Right ventricle myocardium superior (tissue), 1 donor: ENCODE data around the gene RHOBTB3. TPM values are rescaled to one million over a fixed set of nuclear protein-coding genes. Genes with fewer than 3 reads are reported as not detected.
A peak's percentile ranks its signal among the peaks of the same experiment; 100 is the strongest.
"Not testable (repeated sequence)": the region's sequence is repeated elsewhere in the genome, so short reads cannot be mapped to it uniquely, and the experiment has no call there.

Experiments used
- ATAC-seq: fragments of 200-7000 bp; cut with Tn5 transposase; one replicate; pipeline ENCODE4 v1.9.1; 2020; ENCODE audit warnings: mild to moderate bottlenecking; ENCODE audit not compliant: poor library complexity
- DNase-seq: peaks from one replicate; pipeline ENCODE4 v3.0.0-alpha.2; 2020
- intact Hi-C: fragments of 100-400 bp; cut with DNase I; formaldehyde crosslinking; loops from one replicate; pipeline ENCODE4 v1.11.2; 2022
- long read RNA-seq: library from polyadenylated mRNA; unstranded; transcript quantifications from one replicate; pipeline ENCODE4 v2.0.0, GENCODE V29; 2021
- total RNA-seq: library from RNA; stranded (reverse); fragmentation: NEBNext Ultra II Directional; extraction: Animal tissue kit (Norgen Biotek cat#: 25700); gene quantifications from one replicate; pipeline ENCODE4 v1.2.1, GENCODE V29; 2021
- donor health status: DM: no; HTN: yes; CAD: no; lungs with severe emphysema.

RHOBTB3 gene
- 81.1 TPM for total RNA-seq
- long read RNA-seq, full-length matches to known transcripts: 26 of 68 reads
- long read RNA-seq, partial matches to known transcripts: 24 of 68 reads
- long read RNA-seq, other reads (novel, unspliced or antisense): 18 of 68 reads

- intact Hi-C loops: no loop called here
- peak; percentile 95 for DNase-seq
- peak; percentile 77 for ATAC-seq
Observed at GRCh38 chr5:95730730-95731570, at the start of gene RHOBTB3. RHOBTB3 (plus strand) TSS chr5:95731336; CDS start chr5:95731683, 347 bp downstream.

- ATAC-seq: no peak
- DNase-seq: no peak
- intact Hi-C loops: no loop called here
Observed at GRCh38 chr5:95682891-95683290, 48.2 kb upstream of the RHOBTB3 start, which contains the start of gene SPATA9. SPATA9 (minus strand) TSS chr5:95682991; CDS start chr5:95682854, 137 bp downstream.

- DNase-seq (no peak), ATAC-seq (no peak)
- intact Hi-C loops: no loop called here
Observed at GRCh38 chr5:95684361-95684760, 46.8 kb upstream of the RHOBTB3 start.

- ATAC-seq: no peak
- no peak for DNase-seq
- intact Hi-C loops: no loop called here
Observed at GRCh38 chr5:95686651-95687050, 44.5 kb upstream of the RHOBTB3 start.

- intact Hi-C loops: no loop called here
- ATAC-seq: no peak
- DNase-seq: no peak
Observed at GRCh38 chr5:95689680-95690079, 41.5 kb upstream of the RHOBTB3 start.

- no peak for ATAC-seq
- intact Hi-C loops: no loop called here
- no peak for DNase-seq
Observed at GRCh38 chr5:95690333-95690732, 40.8 kb upstream of the RHOBTB3 start.

- no peak for ATAC-seq
- DNase-seq: no peak
- intact Hi-C loops: no loop called here
Observed at GRCh38 chr5:95697781-95698681, 33.1 kb upstream of the RHOBTB3 start.

- intact Hi-C loops: no loop called here
- ATAC-seq: no peak
Observed at GRCh38 chr5:95699337-95699736, 31.8 kb upstream of the RHOBTB3 start.

GRCh38 chr5:95701074-95701473 is 30.1 kb upstream of the RHOBTB3 start:
- intact Hi-C loops: no loop called here
- no peak for ATAC-seq
- DNase-seq: no peak

More at GRCh38 chr5:95699337-95699736, 31.8 kb upstream of the RHOBTB3 start:
- no peak for DNase-seq

- intact Hi-C loops: no loop called here
- DNase-seq: no peak
- ATAC-seq: no peak
Observed at GRCh38 chr5:95704150-95704549, 27.0 kb upstream of the RHOBTB3 start.

- intact Hi-C loops, DNase-seq, ATAC-seq: not testable (repeated sequence)
Observed at GRCh38 chr5:95706196-95706595, 24.9 kb upstream of the RHOBTB3 start.

- DNase-seq (no peak), ATAC-seq (no peak)
- intact Hi-C loops: no loop called here
Observed at GRCh38 chr5:95707055-95707454, 24.1 kb upstream of the RHOBTB3 start.

- intact Hi-C loops, ATAC-seq, DNase-seq: not testable (repeated sequence)
Observed at GRCh38 chr5:95707534-95708188, 23.5 kb upstream of the RHOBTB3 start.

GRCh38 chr5:95708876-95709275 is 22.3 kb upstream of the RHOBTB3 start:
- DNase-seq (no peak), ATAC-seq (no peak)
- intact Hi-C loops: no loop called here

- ATAC-seq: peak; percentile 70
- intact Hi-C loops: no loop called here
- peak; percentile 53 for DNase-seq
Observed at GRCh38 chr5:95709967-95710650, 21.0 kb upstream of the RHOBTB3 start.

- intact Hi-C loops, DNase-seq: not testable (repeated sequence)
- peak; percentile 48 for ATAC-seq
Observed at GRCh38 chr5:95710651-95711500, 20.3 kb upstream of the RHOBTB3 start.
